ENCODE measurements around the gene NUP37.

NUP37 gene

GRCh38 chr12:102026728-102027127, 93.2 kb downstream of the NUP37 start:
- no peak for DNase-seq (ENCODE audit: low read depth)

- no peak for DNase-seq (ENCODE audit: low read depth)
Observed at GRCh38 chr12:102024765-102025164, 95.1 kb downstream of the NUP37 start.

GRCh38 chr12:102023343-102023930, 96.5 kb downstream of the NUP37 start:
- no peak for DNase-seq (ENCODE audit: low read depth)

All from activated T-cell treated with anti-CD3 and anti-CD28 coated beads for 48 hours (primary cell).